GM12878 (cell line): ENCODE data around the gene FAM167B. TPM values are rescaled to one million over a fixed set of nuclear protein-coding genes. Genes with fewer than 3 reads are reported as not detected.

Experiments
- CREM ChIP-seq: IDR thresholded peaks from 2 replicates; pipeline ENCODE4 v1.6.1; 2014; ENCODE audit warnings: antibody characterized with exemption, low read depth
- EP300 ChIP-seq, 2 experiments: fragments of 150-350 bp in 1 of 2; IDR thresholded peaks; 2 replicates each; pipeline ENCODE4 v1.6.1; 2011 to 2012; ENCODE audit warnings: low read depth in 2 of 2, low read length in 2 of 2, borderline replicate concordance in 1 of 2, improper control_type of control experiment in 1 of 2, inconsistent platforms in 1 of 2; ENCODE audit not compliant: control insufficient read depth in 1 of 2
- HDGF ChIP-seq: fragments of 450-650 bp; IDR thresholded peaks from 2 replicates; pipeline ENCODE4 v1.6.1; 2016; ENCODE audit warnings: antibody characterized with exemption
- IKZF2 ChIP-seq, 2 experiments: fragments of 450-650 bp; IDR thresholded peaks; 2 replicates each; pipeline ENCODE4 v1.6.1; 2017; ENCODE audit warnings: mild to moderate bottlenecking in 2 of 2, moderate library complexity in 2 of 2
- LARP7 ChIP-seq: fragments of 450-650 bp; IDR thresholded peaks from 2 replicates; pipeline ENCODE4 v1.6.1; 2017; ENCODE audit warnings: mild to moderate bottlenecking
- NR2F1 ChIP-seq: fragments of 450-650 bp; conservative IDR thresholded peaks from 2 replicates; pipeline ENCODE4 v1.6.1; 2017; ENCODE audit warnings: mild to moderate bottlenecking
- SMARCA5 ChIP-seq: fragments of 450-650 bp; IDR thresholded peaks from 2 replicates; pipeline ENCODE4 v1.6.1; 2017; ENCODE audit warnings: mild to moderate bottlenecking
- TARDBP ChIP-seq: IDR thresholded peaks from 2 replicates; pipeline ENCODE4 v1.6.1; 2016; ENCODE audit warnings: borderline replicate concordance
- TCF12 ChIP-seq: IDR thresholded peaks from 2 replicates; pipeline ENCODE4 v1.6.1; 2011; ENCODE audit warnings: low read depth, mild to moderate bottlenecking, low read length
- ZBED1 ChIP-seq: IDR thresholded peaks from 2 replicates; pipeline ENCODE4 v1.6.1; 2016; ENCODE audit warnings: borderline replicate concordance
- polyA plus RNA-seq, 11 experiments: library from polyadenylated mRNA; depleted of rRNA in 4 of 11; unstranded in 6 of 11; stranded (reverse) in 5 of 11; fragments of >200 nt; fragmentation: Nextera tagmentation in 4 of 11; fragmentation: Illumina TruSeq in 1 of 11; extraction: Ambion mirVana in 4 of 11; extraction: Trizol in 1 of 11; gene quantifications; 1 replicate in 1 of 11; 2 replicates in 10 of 11; pipeline versions ENCODE4 v1.2.1 to v1.2.3, GENCODE V29; 2011 to 2016; ENCODE audit warnings: inconsistent platforms in 2 of 11, missing spikeins in 2 of 11, low read depth in 1 of 11
- total RNA-seq, 4 experiments: library from RNA; depleted of rRNA in 3 of 4; stranded (reverse); fragments of >200 nt in 3 of 4; fragmentation: Illumina TruSeq in 1 of 4; extraction: Trizol in 1 of 4; gene quantifications; 2 replicates each; pipeline versions ENCODE4 v1.2.1 to v1.2.3, GENCODE V29; 2013 to 2021
- TF ChIP-seq, protein P1 (sequence below): fragments of 450-650 bp; IDR thresholded peaks from 2 replicates; pipeline ENCODE4 v1.6.1; 2017; ENCODE audit warnings: mild to moderate bottlenecking, moderate library complexity
- TF ChIP-seq, protein P2 (sequence below): fragments of 450-650 bp; formaldehyde crosslinking; IDR thresholded peaks from 2 replicates; pipeline ENCODE4 v1.5.0; 2022; ENCODE audit warnings: mild to moderate bottlenecking, missing genetic modification characterization
- TF ChIP-seq, protein P3 (sequence below): IDR thresholded peaks from 2 replicates; pipeline ENCODE4 v1.6.1; 2012; ENCODE audit warnings: low read depth, low read length, improper control_type of control experiment
- TF ChIP-seq, protein P4 (sequence below): fragments of 450-650 bp; IDR thresholded peaks from 2 replicates; pipeline ENCODE4 v1.6.1; 2017; ENCODE audit warnings: mild to moderate bottlenecking, moderate library complexity
- TF ChIP-seq, protein P5 (sequence below): fragments of 450-650 bp; IDR thresholded peaks from 2 replicates; pipeline ENCODE4 v1.6.1; 2017; ENCODE audit warnings: mild to moderate bottlenecking, low read depth, inconsistent platforms; ENCODE audit not compliant: poor library complexity, severe bottlenecking

The FAM167B gene
- total and polyA plus RNA-seq, 10 of the 15 experiments (the other 5 are each of a cell fraction or from before 2014, with no cell fraction given) = 0.07 to 1.2 (median 0.36) TPM; not detected in 2

DNA sequence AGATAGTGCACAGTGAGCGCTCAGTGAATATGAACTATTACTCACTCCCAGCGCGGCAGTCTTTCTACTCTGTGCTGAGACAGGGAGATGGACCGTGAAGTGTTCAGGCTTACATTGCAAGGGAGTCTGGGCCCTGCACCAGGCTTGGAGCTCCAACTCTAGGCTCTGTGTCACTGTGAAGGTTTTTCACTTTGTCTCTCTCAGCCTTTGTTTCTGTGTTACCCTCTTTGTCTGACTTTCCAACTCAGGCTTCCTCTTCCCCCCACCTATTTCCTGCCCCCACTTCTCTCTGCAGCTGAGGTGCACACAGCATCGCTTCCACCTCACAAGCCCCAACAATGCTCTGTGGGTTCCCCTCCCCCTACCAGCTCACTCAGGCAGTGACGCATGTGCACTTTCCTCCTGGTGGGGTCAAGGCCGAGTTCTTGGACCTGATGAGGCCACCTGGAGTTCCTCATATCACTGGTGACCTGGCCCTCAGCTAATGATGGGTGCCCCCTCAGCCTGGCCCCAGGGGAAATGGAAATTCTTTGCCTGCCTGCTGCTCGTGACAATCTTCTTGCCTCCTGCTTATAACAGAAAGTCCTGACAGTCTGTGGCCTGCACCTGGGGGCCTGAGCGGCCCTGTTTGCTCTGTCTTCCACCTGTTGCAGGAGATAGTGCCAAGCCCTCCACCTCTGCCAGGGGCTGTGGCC lies 3.0 kb downstream of the FAM167B start (continued):
- TF ChIP-seq, protein P1, sequence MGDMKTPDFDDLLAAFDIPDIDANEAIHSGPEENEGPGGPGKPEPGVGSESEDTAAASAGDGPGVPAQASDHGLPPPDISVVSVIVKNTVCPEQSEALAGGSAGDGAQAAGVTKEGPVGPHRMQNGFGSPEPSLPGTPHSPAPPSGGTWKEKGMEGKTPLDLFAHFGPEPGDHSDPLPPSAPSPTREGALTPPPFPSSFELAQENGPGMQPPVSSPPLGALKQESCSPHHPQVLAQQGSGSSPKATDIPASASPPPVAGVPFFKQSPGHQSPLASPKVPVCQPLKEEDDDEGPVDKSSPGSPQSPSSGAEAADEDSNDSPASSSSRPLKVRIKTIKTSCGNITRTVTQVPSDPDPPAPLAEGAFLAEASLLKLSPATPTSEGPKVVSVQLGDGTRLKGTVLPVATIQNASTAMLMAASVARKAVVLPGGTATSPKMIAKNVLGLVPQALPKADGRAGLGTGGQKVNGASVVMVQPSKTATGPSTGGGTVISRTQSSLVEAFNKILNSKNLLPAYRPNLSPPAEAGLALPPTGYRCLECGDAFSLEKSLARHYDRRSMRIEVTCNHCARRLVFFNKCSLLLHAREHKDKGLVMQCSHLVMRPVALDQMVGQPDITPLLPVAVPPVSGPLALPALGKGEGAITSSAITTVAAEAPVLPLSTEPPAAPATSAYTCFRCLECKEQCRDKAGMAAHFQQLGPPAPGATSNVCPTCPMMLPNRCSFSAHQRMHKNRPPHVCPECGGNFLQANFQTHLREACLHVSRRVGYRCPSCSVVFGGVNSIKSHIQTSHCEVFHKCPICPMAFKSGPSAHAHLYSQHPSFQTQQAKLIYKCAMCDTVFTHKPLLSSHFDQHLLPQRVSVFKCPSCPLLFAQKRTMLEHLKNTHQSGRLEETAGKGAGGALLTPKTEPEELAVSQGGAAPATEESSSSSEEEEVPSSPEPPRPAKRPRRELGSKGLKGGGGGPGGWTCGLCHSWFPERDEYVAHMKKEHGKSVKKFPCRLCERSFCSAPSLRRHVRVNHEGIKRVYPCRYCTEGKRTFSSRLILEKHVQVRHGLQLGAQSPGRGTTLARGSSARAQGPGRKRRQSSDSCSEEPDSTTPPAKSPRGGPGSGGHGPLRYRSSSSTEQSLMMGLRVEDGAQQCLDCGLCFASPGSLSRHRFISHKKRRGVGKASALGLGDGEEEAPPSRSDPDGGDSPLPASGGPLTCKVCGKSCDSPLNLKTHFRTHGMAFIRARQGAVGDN = peak; percentile 84
- TF ChIP-seq EP300 (IDR thresholded peaks at IDR 0.05; ENCODE audit: borderline replicate concordance in 1 of 2, control insufficient read depth in 1 of 2, low read depth in 2 of 2, low read length in 2 of 2) (peak; percentile 75 to 83; a peak in 3 of 4 replicates), CREM (peak; percentile 95), IKZF2 (IDR thresholded peaks at IDR 0.05) (peak; percentile 92 to 94), HDGF (peak; percentile 92), NR2F1 (peak; percentile 93), LARP7 (peak; percentile 32; the same call in 1 of the 2 replicates), ZBED1 (peak; percentile 67; the same call in 1 of the 2 replicates), SMARCA5 (0 out of 2 replicates have a peak, but pooled peaks have one; percentile 35), TCF12 (peak; percentile 95), TARDBP (peak; percentile 89)
- TF ChIP-seq, protein P2, sequence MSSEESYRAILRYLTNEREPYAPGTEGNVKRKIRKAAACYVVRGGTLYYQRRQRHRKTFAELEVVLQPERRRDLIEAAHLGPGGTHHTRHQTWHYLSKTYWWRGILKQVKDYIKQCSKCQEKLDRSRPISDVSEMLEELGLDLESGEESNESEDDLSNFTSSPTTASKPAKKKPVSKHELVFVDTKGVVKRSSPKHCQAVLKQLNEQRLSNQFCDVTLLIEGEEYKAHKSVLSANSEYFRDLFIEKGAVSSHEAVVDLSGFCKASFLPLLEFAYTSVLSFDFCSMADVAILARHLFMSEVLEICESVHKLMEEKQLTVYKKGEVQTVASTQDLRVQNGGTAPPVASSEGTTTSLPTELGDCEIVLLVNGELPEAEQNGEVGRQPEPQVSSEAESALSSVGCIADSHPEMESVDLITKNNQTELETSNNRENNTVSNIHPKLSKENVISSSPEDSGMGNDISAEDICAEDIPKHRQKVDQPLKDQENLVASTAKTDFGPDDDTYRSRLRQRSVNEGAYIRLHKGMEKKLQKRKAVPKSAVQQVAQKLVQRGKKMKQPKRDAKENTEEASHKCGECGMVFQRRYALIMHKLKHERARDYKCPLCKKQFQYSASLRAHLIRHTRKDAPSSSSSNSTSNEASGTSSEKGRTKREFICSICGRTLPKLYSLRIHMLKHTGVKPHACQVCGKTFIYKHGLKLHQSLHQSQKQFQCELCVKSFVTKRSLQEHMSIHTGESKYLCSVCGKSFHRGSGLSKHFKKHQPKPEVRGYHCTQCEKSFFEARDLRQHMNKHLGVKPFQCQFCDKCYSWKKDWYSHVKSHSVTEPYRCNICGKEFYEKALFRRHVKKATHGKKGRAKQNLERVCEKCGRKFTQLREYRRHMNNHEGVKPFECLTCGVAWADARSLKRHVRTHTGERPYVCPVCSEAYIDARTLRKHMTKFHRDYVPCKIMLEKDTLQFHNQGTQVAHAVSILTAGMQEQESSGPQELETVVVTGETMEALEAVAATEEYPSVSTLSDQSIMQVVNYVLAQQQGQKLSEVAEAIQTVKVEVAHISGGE = no peak
- TF ChIP-seq, protein P3, sequence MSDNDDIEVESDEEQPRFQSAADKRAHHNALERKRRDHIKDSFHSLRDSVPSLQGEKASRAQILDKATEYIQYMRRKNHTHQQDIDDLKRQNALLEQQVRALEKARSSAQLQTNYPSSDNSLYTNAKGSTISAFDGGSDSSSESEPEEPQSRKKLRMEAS = no peak
- TF ChIP-seq, protein P4, sequence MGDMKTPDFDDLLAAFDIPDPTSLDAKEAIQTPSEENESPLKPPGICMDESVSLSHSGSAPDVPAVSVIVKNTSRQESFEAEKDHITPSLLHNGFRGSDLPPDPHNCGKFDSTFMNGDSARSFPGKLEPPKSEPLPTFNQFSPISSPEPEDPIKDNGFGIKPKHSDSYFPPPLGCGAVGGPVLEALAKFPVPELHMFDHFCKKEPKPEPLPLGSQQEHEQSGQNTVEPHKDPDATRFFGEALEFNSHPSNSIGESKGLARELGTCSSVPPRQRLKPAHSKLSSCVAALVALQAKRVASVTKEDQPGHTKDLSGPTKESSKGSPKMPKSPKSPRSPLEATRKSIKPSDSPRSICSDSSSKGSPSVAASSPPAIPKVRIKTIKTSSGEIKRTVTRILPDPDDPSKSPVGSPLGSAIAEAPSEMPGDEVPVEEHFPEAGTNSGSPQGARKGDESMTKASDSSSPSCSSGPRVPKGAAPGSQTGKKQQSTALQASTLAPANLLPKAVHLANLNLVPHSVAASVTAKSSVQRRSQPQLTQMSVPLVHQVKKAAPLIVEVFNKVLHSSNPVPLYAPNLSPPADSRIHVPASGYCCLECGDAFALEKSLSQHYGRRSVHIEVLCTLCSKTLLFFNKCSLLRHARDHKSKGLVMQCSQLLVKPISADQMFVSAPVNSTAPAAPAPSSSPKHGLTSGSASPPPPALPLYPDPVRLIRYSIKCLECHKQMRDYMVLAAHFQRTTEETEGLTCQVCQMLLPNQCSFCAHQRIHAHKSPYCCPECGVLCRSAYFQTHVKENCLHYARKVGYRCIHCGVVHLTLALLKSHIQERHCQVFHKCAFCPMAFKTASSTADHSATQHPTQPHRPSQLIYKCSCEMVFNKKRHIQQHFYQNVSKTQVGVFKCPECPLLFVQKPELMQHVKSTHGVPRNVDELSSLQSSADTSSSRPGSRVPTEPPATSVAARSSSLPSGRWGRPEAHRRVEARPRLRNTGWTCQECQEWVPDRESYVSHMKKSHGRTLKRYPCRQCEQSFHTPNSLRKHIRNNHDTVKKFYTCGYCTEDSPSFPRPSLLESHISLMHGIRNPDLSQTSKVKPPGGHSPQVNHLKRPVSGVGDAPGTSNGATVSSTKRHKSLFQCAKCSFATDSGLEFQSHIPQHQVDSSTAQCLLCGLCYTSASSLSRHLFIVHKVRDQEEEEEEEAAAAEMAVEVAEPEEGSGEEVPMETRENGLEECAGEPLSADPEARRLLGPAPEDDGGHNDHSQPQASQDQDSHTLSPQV = no peak
- TF ChIP-seq, protein P5, sequence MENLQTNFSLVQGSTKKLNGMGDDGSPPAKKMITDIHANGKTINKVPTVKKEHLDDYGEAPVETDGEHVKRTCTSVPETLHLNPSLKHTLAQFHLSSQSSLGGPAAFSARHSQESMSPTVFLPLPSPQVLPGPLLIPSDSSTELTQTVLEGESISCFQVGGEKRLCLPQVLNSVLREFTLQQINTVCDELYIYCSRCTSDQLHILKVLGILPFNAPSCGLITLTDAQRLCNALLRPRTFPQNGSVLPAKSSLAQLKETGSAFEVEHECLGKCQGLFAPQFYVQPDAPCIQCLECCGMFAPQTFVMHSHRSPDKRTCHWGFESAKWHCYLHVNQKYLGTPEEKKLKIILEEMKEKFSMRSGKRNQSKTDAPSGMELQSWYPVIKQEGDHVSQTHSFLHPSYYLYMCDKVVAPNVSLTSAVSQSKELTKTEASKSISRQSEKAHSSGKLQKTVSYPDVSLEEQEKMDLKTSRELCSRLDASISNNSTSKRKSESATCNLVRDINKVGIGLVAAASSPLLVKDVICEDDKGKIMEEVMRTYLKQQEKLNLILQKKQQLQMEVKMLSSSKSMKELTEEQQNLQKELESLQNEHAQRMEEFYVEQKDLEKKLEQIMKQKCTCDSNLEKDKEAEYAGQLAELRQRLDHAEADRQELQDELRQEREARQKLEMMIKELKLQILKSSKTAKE = peak; percentile 40
